HL-60 (cell line): ENCODE measurements around the gene FAF1.

Experiments
- GABPA ChIP-seq: IDR thresholded peaks from 2 replicates; pipeline ENCODE4 v1.6.1; 2012; ENCODE audit warnings: low read depth
- POLR2AphosphoS5 ChIP-seq: IDR thresholded peaks from 2 replicates; pipeline ENCODE4 v1.6.1; 2012; ENCODE audit warnings: low read depth
- REST ChIP-seq: IDR thresholded peaks from 2 replicates; pipeline ENCODE4 v1.6.1; 2012; ENCODE audit warnings: low read depth; ENCODE audit not compliant: insufficient replicate concordance
- SPI1 ChIP-seq: IDR thresholded peaks from 2 replicates; pipeline ENCODE4 v1.6.1; 2012; ENCODE audit warnings: low read depth, mild to moderate bottlenecking, borderline replicate concordance
- TF ChIP-seq, protein P1 (sequence below): IDR thresholded peaks from one replicate; pipeline ENCODE4 v1.5.1; 2011; ENCODE audit warnings: low read length, control low read depth, inconsistent platforms; ENCODE audit not compliant: insufficient read depth

DNA sequence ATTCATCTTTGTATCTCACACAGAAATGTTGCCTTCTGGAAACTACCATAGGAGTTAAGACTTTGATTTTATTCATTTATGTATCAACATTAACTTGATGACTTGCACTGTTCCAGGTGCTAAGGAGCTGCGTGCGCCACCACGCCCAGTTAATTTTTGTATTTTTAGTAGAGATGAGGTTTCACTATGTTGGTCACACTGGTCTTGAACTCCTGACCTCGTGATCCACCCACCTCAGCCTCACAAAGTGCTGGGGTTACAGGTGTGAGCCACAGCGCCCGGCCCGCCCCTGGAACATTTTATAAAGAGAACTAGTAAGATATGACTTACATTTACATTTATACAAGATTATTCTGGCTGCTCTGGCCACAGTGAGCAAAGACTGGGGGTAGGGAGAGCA lies 252.2 kb downstream of the FAF1 start:
- TF ChIP-seq, protein P1, sequence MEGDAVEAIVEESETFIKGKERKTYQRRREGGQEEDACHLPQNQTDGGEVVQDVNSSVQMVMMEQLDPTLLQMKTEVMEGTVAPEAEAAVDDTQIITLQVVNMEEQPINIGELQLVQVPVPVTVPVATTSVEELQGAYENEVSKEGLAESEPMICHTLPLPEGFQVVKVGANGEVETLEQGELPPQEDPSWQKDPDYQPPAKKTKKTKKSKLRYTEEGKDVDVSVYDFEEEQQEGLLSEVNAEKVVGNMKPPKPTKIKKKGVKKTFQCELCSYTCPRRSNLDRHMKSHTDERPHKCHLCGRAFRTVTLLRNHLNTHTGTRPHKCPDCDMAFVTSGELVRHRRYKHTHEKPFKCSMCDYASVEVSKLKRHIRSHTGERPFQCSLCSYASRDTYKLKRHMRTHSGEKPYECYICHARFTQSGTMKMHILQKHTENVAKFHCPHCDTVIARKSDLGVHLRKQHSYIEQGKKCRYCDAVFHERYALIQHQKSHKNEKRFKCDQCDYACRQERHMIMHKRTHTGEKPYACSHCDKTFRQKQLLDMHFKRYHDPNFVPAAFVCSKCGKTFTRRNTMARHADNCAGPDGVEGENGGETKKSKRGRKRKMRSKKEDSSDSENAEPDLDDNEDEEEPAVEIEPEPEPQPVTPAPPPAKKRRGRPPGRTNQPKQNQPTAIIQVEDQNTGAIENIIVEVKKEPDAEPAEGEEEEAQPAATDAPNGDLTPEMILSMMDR, result no peak
- TF ChIP-seq REST, result no peak
- TF ChIP-seq SPI1, result no peak
- TF ChIP-seq POLR2AphosphoS5, result no peak
- no peak for TF ChIP-seq GABPA
